K562 (cell line): ENCODE results near the gene LRRIQ1. TPM values are rescaled to one million over a fixed set of nuclear protein-coding genes. Genes with fewer than 3 reads are reported as not detected.

Experiments
- ATAC-seq: fragments of 200-7000 bp; cut with Tn5 transposase; 3 replicates; pipeline ENCODE4 v1.9.1; 2020; ENCODE audit warnings: moderate library complexity
- BruUV-seq: library from RNA; stranded (reverse); fragments of 400-500 nt; replicated peaks from 2 replicates; lab custom pipeline; 2021; lab: Mats Ljungman, UMichigan
- CTCF ChIA-PET: fragments of 300-600 bp; formaldehyde crosslinking; extraction: SDS; loops from one replicate; lab custom pipeline; 2021; ENCODE audit warnings: low intra/inter-chr PET ratio; lab: Yijun Ruan, JAX
- POLR2A ChIA-PET: fragments of 300-600, 350-650 bp; sonication (Branson Sonifier 250); formaldehyde crosslinking; extraction: SDS; loops from one replicate; lab custom pipeline; 2021; ENCODE audit warnings: antibody characterized with exemption, inconsistent platforms; lab: Yijun Ruan, JAX
- DNase-seq, 4 experiments: peaks; one replicate each; pipeline versions ENCODE4 v3.0.0 to v3.0.0-alpha.2; 2011 to 2018; ENCODE audit warnings: low spot score in 3 of 4, mixed read lengths in 3 of 4; ENCODE audit errors: extremely low read depth in 1 of 4
- FAIRE-seq: peaks from 2 replicates; lab custom pipeline; 2011; peaks lifted over from hg19 to GRCh38; lab: Jason Lieb, UNC
- H2AFZ ChIP-seq: 2 replicates; pipeline ENCODE4 v1.6.0; 2011; ENCODE audit warnings: low read depth, low read length, control low read depth, inconsistent platforms
- H3K27ac ChIP-seq: fragments of 200-600 bp; 3 replicates; pipeline ENCODE4 v1.8.0; 2011; ENCODE audit warnings: low read depth, mild to moderate bottlenecking, control low read depth, inconsistent platforms, low read length, moderate library complexity, mixed read lengths; ENCODE audit errors: extremely low read depth
- H3K27me3 ChIP-seq, 2 experiments: fragments of 300-600 bp in 1 of 2; 2 replicates in 1 of 2; 3 replicates in 1 of 2; pipeline versions ENCODE4 v1.6.0 to v1.8.0; 2011; ENCODE audit warnings: inconsistent platforms in 2 of 2, low read length in 2 of 2, mild to moderate bottlenecking in 1 of 2, mixed read lengths in 1 of 2, moderate library complexity in 1 of 2; ENCODE audit not compliant: control insufficient read depth in 2 of 2, insufficient read depth in 2 of 2
- H3K36me3 ChIP-seq: fragments of 300-600 bp; 3 replicates; pipeline ENCODE4 v1.8.0; 2011; ENCODE audit warnings: mild to moderate bottlenecking, low read length, inconsistent platforms; ENCODE audit not compliant: control insufficient read depth, insufficient read depth
- H3K4me1 ChIP-seq, 2 experiments: fragments of 200-600 bp in 1 of 2; replicated peaks in 1 of 2; 2 replicates in 1 of 2; 3 replicates in 1 of 2; pipeline versions ENCODE4 v1.5.1 to v1.8.0; 2011; ENCODE audit warnings: inconsistent platforms in 2 of 2, low read length in 2 of 2, mild to moderate bottlenecking in 1 of 2, mixed read lengths in 1 of 2, moderate library complexity in 1 of 2; ENCODE audit not compliant: control insufficient read depth in 2 of 2, insufficient read depth in 2 of 2
- H3K4me2 ChIP-seq: 2 replicates; pipeline ENCODE4 v1.6.1; 2011; ENCODE audit warnings: low read length, control low read depth, inconsistent platforms, mixed read lengths; ENCODE audit not compliant: insufficient read depth
- H3K4me3 ChIP-seq: fragments of 200-600 bp; sonication (generic), shearing (Covaris generic); 2 replicates; pipeline ENCODE4 v1.5.1; 2016; ENCODE audit warnings: control low read depth, inconsistent platforms
- H3K79me2 ChIP-seq: fragments of 200-600 bp; 3 replicates; pipeline ENCODE4 v1.8.0; 2011; ENCODE audit warnings: low read length, inconsistent platforms; ENCODE audit not compliant: control insufficient read depth, insufficient read depth
- H3K9ac ChIP-seq, 2 experiments: 2 replicates each; pipeline versions ENCODE4 v1.6.0 to v1.6.1; 2011; ENCODE audit warnings: low read depth in 2 of 2, low read length in 2 of 2, control low read depth in 1 of 2, inconsistent platforms in 1 of 2, mild to moderate bottlenecking in 1 of 2, mixed read lengths in 1 of 2; ENCODE audit not compliant: insufficient read depth in 1 of 2
- H3K9me1 ChIP-seq: one replicate; pipeline ENCODE4 v1.6.0; 2011; ENCODE audit warnings: inconsistent platforms, mild to moderate bottlenecking, low read length, moderate library complexity; ENCODE audit not compliant: control insufficient read depth, insufficient read depth
- H3K9me3 ChIP-seq: replicated peaks from 2 replicates; pipeline ENCODE4 v1.5.1; 2011; ENCODE audit warnings: low read depth, low read length, inconsistent platforms; ENCODE audit not compliant: control insufficient read depth, insufficient read depth
- H4K20me1 ChIP-seq: replicated peaks from 2 replicates; pipeline ENCODE4 v1.6.1; 2011; ENCODE audit warnings: low read length, inconsistent platforms, mixed read lengths; ENCODE audit not compliant: control insufficient read depth, insufficient read depth
- ATF2 ChIP-seq: sonication (generic); formaldehyde crosslinking; IDR thresholded peaks from 2 replicates; pipeline ENCODE4 v1.8.1; 2022; ENCODE audit warnings: missing genetic modification reagents
- CHD1 ChIP-seq: fragments of 200-600 bp; sonication (generic); IDR thresholded peaks from one replicate; pipeline ENCODE4 v1.6.1; 2012; ENCODE audit warnings: mild to moderate bottlenecking, moderate library complexity, low read length, inconsistent platforms
- FOXO4 ChIP-seq: fragments of 450-650 bp; formaldehyde crosslinking; IDR thresholded peaks from 2 replicates; pipeline ENCODE4 v1.4.0; 2020; ENCODE audit warnings: mild to moderate bottlenecking, moderate library complexity
- HMGN3 ChIP-seq: IDR thresholded peaks from 2 replicates; pipeline ENCODE4 v1.6.1; 2011; ENCODE audit warnings: borderline replicate concordance, low read depth, mild to moderate bottlenecking, mixed read lengths, low read length; ENCODE audit not compliant: insufficient read length; ENCODE audit errors: extremely low read depth
- NR3C1 ChIP-seq: sonication (generic); formaldehyde crosslinking; IDR thresholded peaks from 2 replicates; pipeline ENCODE4 v1.8.1; 2022; ENCODE audit warnings: missing genetic modification reagents
- PATZ1 ChIP-seq: fragments of 250-450 bp; sonication (Bioruptor Pico); IDR thresholded peaks from 2 replicates; pipeline ENCODE4 v1.5.0; 2020; ENCODE audit warnings: mild to moderate bottlenecking, borderline replicate concordance
- PHF8 ChIP-seq: fragments of 200-600 bp; sonication (generic); IDR thresholded peaks from 2 replicates; pipeline ENCODE4 v1.6.1; 2012; ENCODE audit warnings: mixed run types, mild to moderate bottlenecking, inconsistent platforms, low read length, moderate library complexity, borderline replicate concordance
- PRDM10 ChIP-seq: fragments of 450-650 bp; IDR thresholded peaks from 2 replicates; pipeline ENCODE4 v1.6.1; 2018; ENCODE audit not compliant: partially characterized antibody
- PTRF ChIP-seq: fragments of 450-650 bp; IDR thresholded peaks from 2 replicates; pipeline ENCODE4 v1.6.1; 2016; ENCODE audit warnings: mild to moderate bottlenecking, missing genetic modification characterization, missing compliant biosample characterization
- TRIM24 ChIP-seq, 2 experiments: fragments of 450-650 bp; IDR thresholded peaks; 2 replicates each; pipeline ENCODE4 v1.6.1; 2016
- ZNF282 ChIP-seq: sonication (generic); formaldehyde crosslinking; IDR thresholded peaks from 2 replicates; pipeline ENCODE4 v1.8.1; 2023; ENCODE audit warnings: missing genetic modification reagents
- ZNF436 ChIP-seq: fragments of 250-450, 450-650 bp; sonication (Bioruptor Pico); formaldehyde crosslinking; IDR thresholded peaks from 2 replicates; pipeline ENCODE4 v1.7.0; 2020; ENCODE audit warnings: mild to moderate bottlenecking
- ZNF766 ChIP-seq: fragments of 200-800 bp; sonication (Bioruptor generic); conservative IDR thresholded peaks from 2 replicates; pipeline ENCODE4 v1.6.1; 2016; ENCODE audit warnings: missing genetic modification characterization, missing compliant biosample characterization
- ZNF77 ChIP-seq: fragments of 250-450 bp; sonication (Bioruptor Pico); IDR thresholded peaks from 2 replicates; pipeline ENCODE4 v1.5.0; 2020
- WGBS: fragments of 100-300 bp; shearing (Covaris generic); methylation state at CpG from one replicate; pipeline ENCODE4 v1.1.6; 2016; ENCODE audit warnings: low coverage, mixed read lengths; ENCODE audit not compliant: insufficient coverage; ENCODE audit errors: missing lambda C conversion rate; 5-methylcytosine and 5-hydroxymethylcytosine counted together
- in situ Hi-C: fragments of 300-500 bp; cut with MboI; formaldehyde crosslinking; loops from 4 replicates; pipeline ENCODE4 v1.15.0; 2018; ENCODE audit warnings: inconsistent platforms, mixed read lengths
- intact Hi-C: fragments of 100-400 bp; cut with micrococcal nuclease; formaldehyde crosslinking; loops from 2 replicates; pipeline ENCODE4 v1.14.2; 2022
- polyA plus RNA-seq, 8 experiments: library from polyadenylated mRNA; depleted of rRNA in 4 of 8; stranded (reverse) in 5 of 8; unstranded in 3 of 8; fragments of >200 nt; fragmentation: Nextera tagmentation in 2 of 8; fragmentation: Illumina TruSeq in 1 of 8; extraction: Ambion mirVana in 2 of 8; extraction: Trizol in 1 of 8; gene quantifications; 2 replicates each; pipeline versions ENCODE4 v1.2.1 to v1.2.3, GENCODE V29; 2011 to 2014; ENCODE audit warnings: inconsistent platforms in 1 of 8, missing spikeins in 1 of 8
- total RNA-seq, 7 experiments: library from RNA; depleted of rRNA in 6 of 7; stranded (reverse); fragments of >200 nt in 6 of 7; fragmentation: Illumina TruSeq in 2 of 7; extraction: Trizol in 2 of 7; gene quantifications; 2 replicates each; pipeline versions ENCODE4 v1.2.1 to v1.2.3, GENCODE V29; 2011 to 2021; ENCODE audit warnings: low replicate concordance in 1 of 7

The LRRIQ1 gene
- total and polyA plus RNA-seq, 9 of the 15 experiments (the other 6 are each of a cell fraction or from before 2014, with no cell fraction given), result not detected

- TF ChIP-seq CHD1 (no peak), HMGN3 (no peak), ZNF766 (CRISPR knock-in tag) (no peak), TRIM24 (IDR thresholded peaks at IDR 0.05) (no peak)
Observed at GRCh38 chr12:85059594-85059993, 23.4 kb downstream of the LRRIQ1 start (continued).

GRCh38 chr12:85060916-85061315 lies 24.8 kb downstream of the LRRIQ1 start:
- no peaks in the 10 kb centered on the region for H3K27me3 ChIP-seq
- no peak overlapping the region for H3K9ac ChIP-seq
- BruUV-seq, result no TSS peak
- 0% methylated on average over 2 of the region's 2 CpGs for WGBS
- CTCF ChIA-PET, result no interaction called here
- DNase-seq, result no peak
- FAIRE-seq, result no peak
- H3K79me2 ChIP-seq, result no peaks in the 10 kb centered on the region
- no peaks in the 10 kb centered on the region for H3K4me1 ChIP-seq
- in situ Hi-C loops (no loop called here), intact Hi-C loops (no loop called here)
- no peak overlapping the region for H3K4me2 ChIP-seq
- no peak overlapping the region for H3K27ac ChIP-seq
- no peak for ATAC-seq
- no peaks in the 10 kb centered on the region for H4K20me1 ChIP-seq
- no peaks in the 10 kb centered on the region for H3K9me3 ChIP-seq
- POLR2A ChIA-PET, result no interaction called here
- no peak overlapping the region for H2AFZ ChIP-seq
- no peaks in the 10 kb centered on the region for H3K36me3 ChIP-seq
- no peaks in the 10 kb centered on the region for H3K9me1 ChIP-seq
- H3K4me3 ChIP-seq, result no peak overlapping the region
- no peak for TF ChIP-seq PATZ1 (CRISPR knock-in tag)
- no peak for TF ChIP-seq FOXO4 (CRISPR knock-in tag)
- TF ChIP-seq ZNF282 (CRISPR knock-in tag), result no peak
- no peak for TF ChIP-seq PTRF
- no peak for TF ChIP-seq ZNF436 (CRISPR knock-in tag)
- no peak for TF ChIP-seq NR3C1
- no peak for TF ChIP-seq ATF2
- TF ChIP-seq PHF8, result no peak
- no peak for TF ChIP-seq ZNF77 (CRISPR knock-in tag)
- TF ChIP-seq PRDM10, result no peak
